VCaP (cell line): Measurements from ENCODE around the gene OMP.

Experiments
- H3K27ac ChIP-seq: fragments of 450-650 bp; 2 replicates; pipeline ENCODE4 v1.5.1; 2017
- CTCF ChIP-seq: fragments of 450-650 bp; conservative IDR thresholded peaks from 2 replicates; pipeline ENCODE4 v1.5.1; 2017; ENCODE audit warnings: mild to moderate bottlenecking, moderate library complexity

Gene OMP

GRCh38 chr11:77109236-77110019 lies 6.8 kb downstream of the OMP start:
- no peak for TF ChIP-seq CTCF
- no peak overlapping the region for H3K27ac ChIP-seq

- H3K27ac ChIP-seq, result no peak overlapping the region
- no peak for TF ChIP-seq CTCF
Observed at GRCh38 chr11:77110836-77111235, 8.2 kb downstream of the OMP start.

- no peak for TF ChIP-seq CTCF
- no peak overlapping the region for H3K27ac ChIP-seq
Observed at GRCh38 chr11:77111277-77111676, 8.6 kb downstream of the OMP start.

- H3K27ac ChIP-seq, result no peak overlapping the region
- TF ChIP-seq CTCF, result no peak
Observed at GRCh38 chr11:77111946-77112345, 9.3 kb downstream of the OMP start.

GRCh38 chr11:77112641-77113381 lies 10.2 kb downstream of the OMP start:
- no peak for TF ChIP-seq CTCF
- no peak overlapping the region for H3K27ac ChIP-seq

- peak; percentile 89 for TF ChIP-seq CTCF
- no peak overlapping the region for H3K27ac ChIP-seq
Observed at GRCh38 chr11:77113382-77114088, 10.9 kb downstream of the OMP start.

GRCh38 chr11:77114089-77114463 lies 11.4 kb downstream of the OMP start:
- no peak overlapping the region for H3K27ac ChIP-seq

More at GRCh38 chr11:77114089-77114463, 11.4 kb downstream of the OMP start:
- no peak for TF ChIP-seq CTCF
